Pancreas (tissue), 10 donors: ENCODE results near the gene TTLL13. TPM values are rescaled to one million over a fixed set of nuclear protein-coding genes. Genes with fewer than 3 reads are reported as not detected.

ENCODE experiments used
- ATAC-seq, 4 donors: fragments of 200-7000 bp; cut with Tn5 transposase; one replicate each; pipeline versions ENCODE4 v1.8.0 to v1.9.1; 2020; ENCODE audit warnings: mild to moderate bottlenecking in 4 of 4, moderate library complexity in 4 of 4
- DNase-seq, 6 donors: peaks; one replicate each; pipeline ENCODE4 v3.0.0-alpha.2; 2020
- FAIRE-seq: peaks from 2 replicates; lab custom pipeline; 2012; peaks lifted over from hg19 to GRCh38; lab: Jason Lieb, UNC
- H3K27ac ChIP-seq, 4 donors: fragments of 200-600 bp; sonication (generic); 1 replicate in 3 of 4; 2 replicates in 1 of 4; pipeline versions ENCODE4 v1.5.0 to v1.8.0; 2020
- H3K27me3 ChIP-seq, 4 donors: fragments of 200-600 bp; one replicate each; pipeline ENCODE4 v1.8.0; 2021
- H3K36me3 ChIP-seq, 3 donors: fragments of 200-600 bp; sonication (generic) in 1 of 3; one replicate each; pipeline versions ENCODE4 v1.5.0 to v1.8.0; 2020 to 2021
- H3K4me1 ChIP-seq, 3 donors: fragments of 200-600 bp; one replicate each; pipeline ENCODE4 v1.8.0; 2021
- H3K4me3 ChIP-seq, 4 donors: fragments of 200-600 bp; sonication (generic) in 2 of 4; one replicate each; pipeline versions ENCODE4 v1.5.0 to v1.8.0; 2020 to 2021
- H3K9me3 ChIP-seq, 4 donors: fragments of 200-600 bp; one replicate each; pipeline ENCODE4 v1.8.0; 2021
- CTCF ChIP-seq, 4 donors: fragments of 200-600 bp; sonication (generic) in 3 of 4; IDR thresholded peaks; one replicate each; pipeline versions ENCODE4 v1.5.0 to v1.8.0; 2021; ENCODE audit warnings: antibody characterized with exemption in 4 of 4
- WGBS, 2 donors: extraction: QIAGEN DNeasy Blood & Tissue Kit; methylation state at CpG; one replicate each; pipeline ENCODE4 v1.1.7; 2013; 5-methylcytosine and 5-hydroxymethylcytosine counted together
- intact Hi-C, 3 donors: fragments of 100-400 bp; cut with DNase I; formaldehyde crosslinking; loops; one replicate each; pipeline versions ENCODE4 v1.11.1 to v1.14.2; 2022
- polyA plus RNA-seq, 2 donors: library from polyadenylated mRNA; stranded (reverse); fragments of 200-250 nt; gene quantifications; one replicate each; pipeline ENCODE4 v1.2.3, GENCODE V29; 2013
- total RNA-seq, 6 donors: library from RNA; stranded (reverse); fragmentation: NEBNext Ultra II Directional in 4 of 6; extraction: Animal tissue kit (Norgen Biotek cat#: 25700) in 4 of 6; gene quantifications; one replicate each; pipeline versions ENCODE4 v1.2.1 to v1.2.4, GENCODE V29; 2021 to 2023
- donor health status: healthy with polysubstance abuse.
- donor health status: DM: no; HTN: no; CAD: no; lungs with moderate emphysema.
- donor health status: DM: no; HTN: no; CAD: no.
- donor health status: control.
- donor health status: control.
- donor health status: Bipolar disorder and iron deficiency.
- donor health status: DM: yes; HTN: yes; CAD: no.
- donor health status: DM: no; HTN: no; CAD: no.
- donor health status: DM: no; HTN: no; CAD: no.
- donor health status: DM: yes; HTN: yes; CAD: no.

Gene TTLL13
- total and polyA plus RNA-seq, 8 donors: 0.19 to 2.4 (median 0.43) TPM; not detected in 2

- DNase-seq (peak in 2 of 6 donors; percentile 31 to 73), ATAC-seq (no peak), FAIRE-seq (no peak)
- intact Hi-C loops: no loop called here
- Histone ChIP-seq H3K9me3 (no peaks in the 10 kb centered on the region), H3K36me3 (peaks cover 3 to 27% (median 7%) of the 10 kb centered on the region in 3 donors), H3K27me3 (no peaks in the 10 kb centered on the region), H3K4me1 (peaks cover 38 to 57% (median 47%) of the 10 kb centered on the region in 3 donors), H3K4me3 (peak overlapping the region in 2 of 4 donors; percentile 31 to 90), H3K27ac (peak overlapping the region; percentile 78 to 90 (median 85))
- TF ChIP-seq CTCF (IDR thresholded peaks at IDR 0.05): no peak
- 32 to 48% methylated on average over 8 of the region's 8 CpGs for WGBS, 2 donors
Observed at GRCh38 chr15:90230610-90231009, 18.7 kb upstream of the TTLL13 start.

GRCh38 chr15:90231028-90232017 is 18.0 kb upstream of the TTLL13 start:
- Histone ChIP-seq H3K36me3 (peaks cover 0 to 20% (median 3%) of the 10 kb centered on the region in 3 donors), H3K4me3 (peak overlapping the region in 3 of 4 donors; percentile 60 to 90 (median 89)), H3K9me3 (no peaks in the 10 kb centered on the region), H3K4me1 (peaks cover 38 to 57% (median 47%) of the 10 kb centered on the region in 3 donors), H3K27ac (peak overlapping the region; percentile 78 to 90 (median 85)), H3K27me3 (no peaks in the 10 kb centered on the region)
- ATAC-seq (no peak), FAIRE-seq (no peak), DNase-seq (peak in 4 of 6 donors; percentile 43 to 67 (median 52))
- intact Hi-C loops: no loop called here
- no peak for TF ChIP-seq CTCF (IDR thresholded peaks at IDR 0.05)
- WGBS, 2 donors: 36 to 43% methylated on average over 27 of the region's 27 CpGs

GRCh38 chr15:90232196-90232595 is 17.2 kb upstream of the TTLL13 start:
- no peak for TF ChIP-seq CTCF (IDR thresholded peaks at IDR 0.05)
- 40 to 41% methylated on average over 13 of the region's 13 CpGs for WGBS, 2 donors
- Histone ChIP-seq H3K36me3 (peaks cover 0 to 15% (median 3%) of the 10 kb centered on the region in 3 donors), H3K4me1 (peaks cover 34 to 53% (median 45%) of the 10 kb centered on the region in 3 donors), H3K27ac (peak overlapping the region; percentile 87 to 98 (median 93)), H3K9me3 (no peaks in the 10 kb centered on the region), H3K27me3 (no peaks in the 10 kb centered on the region), H3K4me3 (peak overlapping the region in 3 of 4 donors; percentile 60 to 90 (median 89))
- FAIRE-seq: no peak
- intact Hi-C loops: no loop called here
- ATAC-seq: no peak
- DNase-seq: peak in 1 of 6 donors; percentile 35

- no peak for FAIRE-seq
- WGBS, 2 donors: 3 to 6% methylated on average over 9 of the region's 9 CpGs
- peak overlapping the region; percentile 87 to 98 (median 93) for H3K27ac ChIP-seq
Observed at GRCh38 chr15:90232941-90233386, 16.4 kb upstream of the TTLL13 start.

More at GRCh38 chr15:90232941-90233386, 16.4 kb upstream of the TTLL13 start:
- peak in 3 of 4 donors; percentile 21 to 47 (median 25) for TF ChIP-seq CTCF (IDR thresholded peaks at IDR 0.05)
- Histone ChIP-seq H3K36me3 (peaks cover 0 to 15% (median 3%) of the 10 kb centered on the region in 3 donors), H3K4me1 (peaks cover 27 to 45% (median 37%) of the 10 kb centered on the region in 3 donors), H3K27me3 (no peaks in the 10 kb centered on the region), H3K9me3 (no peaks in the 10 kb centered on the region), H3K4me3 (peak overlapping the region; percentile 60 to 90 (median 74))
- no peak for ATAC-seq
- DNase-seq: peak in 2 of 6 donors; percentile 30 to 42
- intact Hi-C loops: no loop called here
